Liver (tissue), 9 donors: ENCODE measurements around the gene KRT71. TPM values are rescaled to one million over a fixed set of nuclear protein-coding genes. Genes with fewer than 3 reads are reported as not detected.

Experiments
- DNase-seq: peaks from one replicate; pipeline ENCODE4 v3.0.0-alpha.2; 2017; ENCODE audit warnings: low spot score
- H3K27ac ChIP-seq, 2 donors: one replicate each; pipeline ENCODE4 v1.7.0; 2013; ENCODE audit warnings: inconsistent platforms in 2 of 2, low read length in 2 of 2, control low read depth in 1 of 2, low read depth in 1 of 2, mild to moderate bottlenecking in 1 of 2
- H3K27me3 ChIP-seq, 4 donors: one replicate each; pipeline versions ENCODE4 v1.6.1 to v1.7.0; 2013; ENCODE audit warnings: low read length in 3 of 4, inconsistent platforms in 1 of 4, mild to moderate bottlenecking in 1 of 4, moderate library complexity in 1 of 4; ENCODE audit not compliant: control insufficient read depth in 4 of 4, insufficient read depth in 4 of 4
- H3K36me3 ChIP-seq, 4 donors: one replicate each; pipeline versions ENCODE4 v1.6.1 to v1.7.0; 2013; ENCODE audit warnings: low read length in 3 of 4, mild to moderate bottlenecking in 3 of 4, low read depth in 1 of 4, moderate library complexity in 1 of 4; ENCODE audit not compliant: control insufficient read depth in 4 of 4, insufficient read depth in 3 of 4
- H3K4me1 ChIP-seq, 4 donors: one replicate each; pipeline versions ENCODE4 v1.6.1 to v1.7.0; 2013; ENCODE audit warnings: low read length in 3 of 4, mild to moderate bottlenecking in 3 of 4, moderate library complexity in 1 of 4; ENCODE audit not compliant: control insufficient read depth in 4 of 4, insufficient read depth in 4 of 4
- H3K4me3 ChIP-seq, 3 donors: one replicate each; pipeline versions ENCODE4 v1.6.1 to v1.7.0; 2013; ENCODE audit warnings: low read length in 3 of 3, control low read depth in 1 of 3, low read depth in 1 of 3, mild to moderate bottlenecking in 1 of 3
- H3K9ac ChIP-seq, 2 donors: one replicate each; pipeline ENCODE4 v1.7.0; 2013; ENCODE audit warnings: low read length in 2 of 2, mild to moderate bottlenecking in 2 of 2, moderate library complexity in 2 of 2, control low read depth in 1 of 2, low read depth in 1 of 2
- H3K9me3 ChIP-seq, 4 donors: one replicate each; pipeline versions ENCODE4 v1.6.1 to v1.7.0; 2013; ENCODE audit warnings: low read length in 3 of 4; ENCODE audit not compliant: control insufficient read depth in 4 of 4
- ATF3 ChIP-seq: IDR thresholded peaks from 2 replicates; pipeline ENCODE4 v1.6.1; 2016; ENCODE audit warnings: antibody characterized with exemption
- CTCF ChIP-seq: fragments of 150-350 bp; IDR thresholded peaks from 2 replicates; pipeline ENCODE4 v1.5.1; 2017; ENCODE audit warnings: improper control_type of control experiment, low read depth, low read length; ENCODE audit not compliant: missing input control
- EGR1 ChIP-seq, 2 donors: IDR thresholded peaks; 2 replicates each; pipeline ENCODE4 v1.6.1; 2016 to 2018; ENCODE audit warnings: antibody characterized with exemption in 2 of 2, low read depth in 2 of 2
- FOXA1 ChIP-seq: IDR thresholded peaks from 2 replicates; pipeline ENCODE4 v1.6.1; 2016; ENCODE audit warnings: antibody characterized with exemption
- FOXA2 ChIP-seq: IDR thresholded peaks from 2 replicates; pipeline ENCODE4 v1.6.1; 2016; ENCODE audit warnings: antibody characterized with exemption
- GABPA ChIP-seq, 2 donors: IDR thresholded peaks in 1 of 2; conservative IDR thresholded peaks in 1 of 2; 2 replicates each; pipeline ENCODE4 v1.6.1; 2016; ENCODE audit warnings: antibody characterized with exemption in 2 of 2, mild to moderate bottlenecking in 1 of 2, moderate library complexity in 1 of 2
- HNF4A ChIP-seq, 2 donors: conservative IDR thresholded peaks; 2 replicates each; pipeline ENCODE4 v1.6.1; 2016; ENCODE audit warnings: antibody characterized with exemption in 2 of 2, mild to moderate bottlenecking in 2 of 2
- HNF4G ChIP-seq: IDR thresholded peaks from 2 replicates; pipeline ENCODE4 v1.6.1; 2016; ENCODE audit warnings: antibody characterized with exemption
- JUND ChIP-seq, 2 donors: IDR thresholded peaks; 2 replicates each; pipeline ENCODE4 v1.6.1; 2016; ENCODE audit warnings: antibody characterized with exemption in 2 of 2
- MAX ChIP-seq: IDR thresholded peaks from 2 replicates; pipeline ENCODE4 v1.6.1; 2016; ENCODE audit warnings: antibody characterized with exemption
- NR2F2 ChIP-seq: IDR thresholded peaks from 2 replicates; pipeline ENCODE4 v1.6.1; 2016; ENCODE audit warnings: antibody characterized with exemption
- RAD21 ChIP-seq, 2 donors: IDR thresholded peaks; 2 replicates each; pipeline ENCODE4 v1.6.1; 2016; ENCODE audit warnings: antibody characterized with exemption in 2 of 2, mild to moderate bottlenecking in 2 of 2
- REST ChIP-seq: IDR thresholded peaks from 2 replicates; pipeline ENCODE4 v1.6.1; 2016; ENCODE audit warnings: antibody characterized with exemption, mild to moderate bottlenecking
- RXRA ChIP-seq, 2 donors: IDR thresholded peaks; 2 replicates each; pipeline ENCODE4 v1.6.1; 2017 to 2018; ENCODE audit warnings: antibody characterized with exemption in 2 of 2, mild to moderate bottlenecking in 1 of 2
- SP1 ChIP-seq: IDR thresholded peaks from 2 replicates; pipeline ENCODE4 v1.6.1; 2018; ENCODE audit warnings: antibody characterized with exemption, mild to moderate bottlenecking
- TAF1 ChIP-seq: conservative IDR thresholded peaks from 2 replicates; pipeline ENCODE4 v1.6.1; 2016; ENCODE audit warnings: antibody characterized with exemption, mild to moderate bottlenecking
- YY1 ChIP-seq: IDR thresholded peaks from 2 replicates; pipeline ENCODE4 v1.6.1; 2016; ENCODE audit warnings: antibody characterized with exemption, mild to moderate bottlenecking
- ZBTB33 ChIP-seq: IDR thresholded peaks from 2 replicates; pipeline ENCODE4 v1.6.1; 2016; ENCODE audit warnings: antibody characterized with exemption
- WGBS: extraction: QIAGEN DNeasy Blood & Tissue Kit; methylation state at CpG from one replicate; pipeline ENCODE4 v1.1.7; 2013; 5-methylcytosine and 5-hydroxymethylcytosine counted together
- polyA plus RNA-seq, 2 donors: library from polyadenylated mRNA; stranded (reverse) in 1 of 2; unstranded in 1 of 2; fragments of 200-250 nt in 1 of 2; fragments of >200 nt in 1 of 2; fragmentation: Nextera tagmentation in 1 of 2; extraction: Ambion mirVana in 1 of 2; gene quantifications; one replicate each; pipeline versions ENCODE4 v1.2.1 to v1.2.3, GENCODE V29; 2013 to 2015
- total RNA-seq, 2 donors: library from RNA; depleted of rRNA; stranded (reverse); fragments of >200 nt; gene quantifications; one replicate each; pipeline ENCODE4 v1.2.3, GENCODE V29; 2014
- donor health status: healthy.
- donor health status: healthy.
- donor health status: healthy.
- donor health status: healthy.
- donor health status: healthy.

KRT71 gene
- total and polyA plus RNA-seq, 4 donors = not detected

GRCh38 chr12:52581066-52581465, 28.1 kb upstream of the KRT71 start:
- Histone ChIP-seq H3K36me3 (no peaks in the 10 kb centered on the region), H3K27me3 (no peaks in the 10 kb centered on the region), H3K4me3 (no peak overlapping the region), H3K4me1 (peaks cover 0 to 11% (median 4%) of the 10 kb centered on the region in 4 donors), H3K9ac (no peak overlapping the region), H3K9me3 (no peaks in the 10 kb centered on the region), H3K27ac (no peak overlapping the region)
- 80% methylated on average over 7 of the region's 7 CpGs for WGBS
- DNase-seq = no peak
- TF ChIP-seq REST (no peak), RXRA (IDR thresholded peaks at IDR 0.05) (no peak), GABPA (IDR thresholded peaks at IDR 0.05 in 1 of 2, conservative IDR thresholded peaks at IDR 0.05 in 1 of 2) (no peak), ATF3 (no peak), SP1 (no peak), FOXA1 (no peak), EGR1 (IDR thresholded peaks at IDR 0.05; ENCODE audit: low read depth in 2 of 2) (no peak), FOXA2 (no peak), NR2F2 (no peak), RAD21 (IDR thresholded peaks at IDR 0.05) (no peak), HNF4A (conservative IDR thresholded peaks at IDR 0.05) (no peak), TAF1 (no peak), JUND (IDR thresholded peaks at IDR 0.05) (no peak), CTCF (no peak)

GRCh38 chr12:52580496-52580895, 27.6 kb upstream of the KRT71 start:
- DNase-seq = no peak
- Histone ChIP-seq H3K36me3 (no peaks in the 10 kb centered on the region), H3K9me3 (no peaks in the 10 kb centered on the region), H3K9ac (no peak overlapping the region), H3K27ac (no peak overlapping the region), H3K4me3 (no peak overlapping the region), H3K27me3 (no peaks in the 10 kb centered on the region), H3K4me1 (peaks cover 0 to 11% (median 4%) of the 10 kb centered on the region in 4 donors)
- 85% methylated on average over 1 of the region's 1 CpG for WGBS
- no peak for TF ChIP-seq FOXA2
- TF ChIP-seq YY1 = no peak
- no peak for TF ChIP-seq ZBTB33
- no peak for TF ChIP-seq HNF4A (conservative IDR thresholded peaks at IDR 0.05)
- no peak for TF ChIP-seq NR2F2
- TF ChIP-seq JUND (IDR thresholded peaks at IDR 0.05) = no peak
- no peak for TF ChIP-seq HNF4G
- no peak for TF ChIP-seq CTCF
- TF ChIP-seq EGR1 (IDR thresholded peaks at IDR 0.05; ENCODE audit: low read depth in 2 of 2) = no peak
- no peak for TF ChIP-seq RAD21 (IDR thresholded peaks at IDR 0.05)
- TF ChIP-seq REST = no peak
- TF ChIP-seq MAX = no peak
- no peak for TF ChIP-seq ATF3
- TF ChIP-seq SP1 = no peak
- no peak for TF ChIP-seq FOXA1
